Choroid plexus epithelial cell (primary cell): Measurements from ENCODE around the gene OR51M1.
"Not testable (repeated sequence)": the region's sequence is repeated elsewhere in the genome, so short reads cannot be mapped to it uniquely, and the experiment has no call there.

Experiments
- DNase-seq: peaks from one replicate; pipeline ENCODE4 v3.0.0-alpha.2; 2010; ENCODE audit warnings: low read depth
- H3K4me3 ChIP-seq: 2 replicates; pipeline ENCODE4 v1.5.1; 2011; ENCODE audit warnings: low read depth, mild to moderate bottlenecking, control low read depth, low read length, moderate library complexity
- TF ChIP-seq, protein P1 (sequence below): conservative IDR thresholded peaks from 2 replicates; pipeline ENCODE4 v1.5.1; 2011; ENCODE audit warnings: low read depth, mild to moderate bottlenecking, control low read depth, inconsistent platforms, low read length, moderate library complexity

OR51M1 gene

DNA sequence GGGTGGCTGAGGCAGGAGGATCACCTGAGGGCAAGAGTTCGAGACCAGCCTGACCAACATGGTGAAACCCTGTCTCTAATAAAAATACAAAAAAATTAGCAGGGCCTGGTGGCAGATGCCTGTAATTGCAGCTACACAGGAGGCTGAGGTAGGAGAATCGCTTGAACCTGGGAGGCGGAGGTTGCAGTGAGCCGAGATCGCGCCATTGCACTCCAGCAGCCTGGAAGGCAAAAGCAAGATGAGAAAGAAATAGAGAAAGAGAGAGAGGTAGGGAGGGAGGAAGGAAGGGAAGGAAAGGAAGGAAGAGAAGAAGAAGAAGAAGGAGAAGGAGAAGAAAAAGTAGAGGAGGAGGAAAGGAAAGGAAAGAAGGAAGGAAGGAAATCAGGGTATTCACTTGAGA lies 17.2 kb upstream of the OR51M1 start:
- TF ChIP-seq, protein P1, sequence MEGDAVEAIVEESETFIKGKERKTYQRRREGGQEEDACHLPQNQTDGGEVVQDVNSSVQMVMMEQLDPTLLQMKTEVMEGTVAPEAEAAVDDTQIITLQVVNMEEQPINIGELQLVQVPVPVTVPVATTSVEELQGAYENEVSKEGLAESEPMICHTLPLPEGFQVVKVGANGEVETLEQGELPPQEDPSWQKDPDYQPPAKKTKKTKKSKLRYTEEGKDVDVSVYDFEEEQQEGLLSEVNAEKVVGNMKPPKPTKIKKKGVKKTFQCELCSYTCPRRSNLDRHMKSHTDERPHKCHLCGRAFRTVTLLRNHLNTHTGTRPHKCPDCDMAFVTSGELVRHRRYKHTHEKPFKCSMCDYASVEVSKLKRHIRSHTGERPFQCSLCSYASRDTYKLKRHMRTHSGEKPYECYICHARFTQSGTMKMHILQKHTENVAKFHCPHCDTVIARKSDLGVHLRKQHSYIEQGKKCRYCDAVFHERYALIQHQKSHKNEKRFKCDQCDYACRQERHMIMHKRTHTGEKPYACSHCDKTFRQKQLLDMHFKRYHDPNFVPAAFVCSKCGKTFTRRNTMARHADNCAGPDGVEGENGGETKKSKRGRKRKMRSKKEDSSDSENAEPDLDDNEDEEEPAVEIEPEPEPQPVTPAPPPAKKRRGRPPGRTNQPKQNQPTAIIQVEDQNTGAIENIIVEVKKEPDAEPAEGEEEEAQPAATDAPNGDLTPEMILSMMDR, result peak; percentile 23
- DNase-seq, H3K4me3 ChIP-seq: not testable (repeated sequence)

DNA sequence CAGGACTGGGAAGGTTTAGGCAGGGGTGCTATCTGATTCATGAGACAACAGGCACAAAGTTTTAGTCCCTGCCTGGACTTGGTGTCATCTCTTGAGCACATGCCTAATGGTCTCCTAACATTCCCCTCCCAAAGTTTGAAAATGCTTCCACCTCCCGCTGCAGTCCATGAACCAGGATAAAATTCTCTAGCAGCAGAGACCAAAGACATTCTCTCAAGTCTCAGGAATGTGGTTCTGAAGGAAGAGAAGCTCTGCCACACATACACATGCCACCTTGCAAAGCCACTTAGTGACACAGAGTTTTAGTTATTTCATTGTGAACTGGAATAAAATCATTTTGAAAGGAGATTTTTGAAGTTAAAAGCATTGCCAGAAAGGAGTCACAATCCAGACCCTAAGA lies 16.8 kb upstream of the OR51M1 start:
- TF ChIP-seq, protein P1, result no peak
- DNase-seq, result no peak
- no peak overlapping the region for H3K4me3 ChIP-seq

DNA sequence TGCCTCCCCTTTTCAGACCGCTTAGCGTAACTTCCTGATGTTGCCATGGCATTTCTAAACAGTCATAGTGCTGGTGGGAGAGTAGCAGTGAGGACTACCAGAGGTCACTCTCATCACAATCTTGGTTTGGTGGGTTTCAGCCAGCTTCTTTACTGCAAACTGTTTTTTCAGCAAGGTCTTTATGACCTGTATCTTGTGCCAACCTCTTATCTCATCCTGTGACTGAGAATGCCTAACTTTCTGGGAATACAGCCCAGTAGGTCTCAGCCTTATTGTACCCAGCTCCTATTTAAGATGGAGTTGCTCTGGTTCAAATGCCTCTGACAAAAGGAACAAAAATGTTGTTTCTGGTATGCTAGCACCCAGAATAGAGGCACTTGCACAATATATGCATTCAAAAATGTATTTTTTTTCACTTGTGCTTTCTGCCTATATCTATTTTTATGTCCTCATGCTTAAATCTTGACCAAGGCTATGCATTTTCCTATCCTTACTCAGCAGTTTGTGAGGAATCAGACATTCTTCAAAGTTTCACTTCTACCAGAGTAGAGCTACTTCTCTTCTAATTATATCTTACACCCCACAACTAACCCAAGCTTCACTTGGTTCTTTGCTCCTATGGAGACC lies 16.1 kb upstream of the OR51M1 start:
- TF ChIP-seq, protein P1, result no peak
- DNase-seq, result peak; percentile 77
- H3K4me3 ChIP-seq, result no peak overlapping the region

DNA sequence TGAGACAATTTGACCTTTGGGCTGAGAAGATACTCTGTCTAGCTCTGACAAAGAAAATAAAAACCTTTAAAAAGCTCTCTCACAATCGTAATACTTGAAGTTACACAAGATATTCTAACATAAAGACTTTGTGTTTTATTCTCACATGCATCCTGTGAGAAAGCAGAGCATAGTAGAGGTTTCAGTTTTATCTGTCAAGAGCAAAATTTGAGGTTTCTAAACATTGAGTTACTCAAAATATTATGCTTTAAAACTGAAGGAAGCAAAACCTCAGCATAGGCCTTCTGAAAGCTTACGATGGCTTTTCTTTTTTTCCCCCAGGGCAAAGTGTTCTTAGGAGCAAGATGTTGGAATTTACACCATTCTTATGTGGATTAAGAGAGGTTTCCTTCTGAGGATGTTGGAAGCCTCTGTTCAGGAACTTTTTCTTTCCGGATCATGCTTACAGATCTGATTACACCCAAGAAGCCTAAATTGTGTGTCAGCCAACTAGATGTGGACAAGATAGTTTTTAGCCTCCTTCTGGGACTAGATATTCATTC lies 15.0 kb upstream of the OR51M1 start:
- TF ChIP-seq, protein P1, result no peak
- H3K4me3 ChIP-seq, result no peak overlapping the region
- no peak for DNase-seq

DNA sequence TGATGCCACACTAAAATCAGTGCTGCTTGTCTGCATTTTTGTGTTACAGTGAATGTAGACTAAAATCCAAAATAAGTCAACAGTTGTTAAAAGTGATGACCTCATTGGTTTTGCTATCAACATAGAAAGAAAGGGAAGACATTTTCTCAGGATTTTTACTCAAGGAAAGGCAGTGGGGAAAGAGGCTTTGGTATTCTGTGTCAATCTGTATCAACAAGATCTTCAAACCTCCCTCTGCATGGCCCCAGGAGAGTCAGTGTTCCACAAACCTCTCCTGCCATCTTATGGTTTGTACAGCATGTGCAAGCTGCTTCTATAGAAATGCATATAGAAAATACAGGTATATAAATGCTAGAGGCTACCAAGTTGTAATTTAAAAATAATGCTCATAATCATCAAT lies 13.8 kb upstream of the OR51M1 start:
- TF ChIP-seq, protein P1, result peak; percentile 83
- H3K4me3 ChIP-seq, result no peak overlapping the region
- peak; percentile 88 for DNase-seq

DNA sequence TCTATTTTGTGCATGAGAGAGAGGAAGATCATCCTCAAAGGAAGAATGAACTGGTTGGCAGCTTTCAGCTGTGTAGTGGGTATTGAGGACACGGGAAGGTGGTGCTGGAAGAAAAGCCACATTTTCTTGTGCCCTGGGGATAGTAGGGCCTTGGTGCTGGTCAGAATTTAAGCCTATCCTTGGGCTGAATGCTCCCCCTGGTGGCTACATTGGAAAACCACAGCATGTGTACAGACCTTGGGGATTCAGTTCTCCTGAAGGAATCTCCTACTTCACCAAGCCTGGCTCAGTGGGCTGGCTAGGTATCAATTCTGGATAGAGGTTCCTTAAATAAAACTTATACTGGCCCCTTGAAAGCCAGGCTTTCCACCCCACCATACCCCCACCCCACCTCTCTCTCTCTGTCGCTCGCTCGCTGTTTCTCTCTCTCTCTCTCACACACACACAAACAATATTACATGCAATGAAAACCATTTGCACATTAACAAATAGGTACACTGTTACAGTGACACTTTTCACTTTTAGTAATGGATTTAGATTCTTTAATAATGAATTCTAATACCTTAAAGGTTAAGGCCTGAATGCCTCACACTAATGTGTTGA lies 2.8 kb upstream of the OR51M1 start:
- H3K4me3 ChIP-seq, result no peak overlapping the region
- TF ChIP-seq, protein P1, result peak; percentile 96
- peak; percentile 87 for DNase-seq

DNA sequence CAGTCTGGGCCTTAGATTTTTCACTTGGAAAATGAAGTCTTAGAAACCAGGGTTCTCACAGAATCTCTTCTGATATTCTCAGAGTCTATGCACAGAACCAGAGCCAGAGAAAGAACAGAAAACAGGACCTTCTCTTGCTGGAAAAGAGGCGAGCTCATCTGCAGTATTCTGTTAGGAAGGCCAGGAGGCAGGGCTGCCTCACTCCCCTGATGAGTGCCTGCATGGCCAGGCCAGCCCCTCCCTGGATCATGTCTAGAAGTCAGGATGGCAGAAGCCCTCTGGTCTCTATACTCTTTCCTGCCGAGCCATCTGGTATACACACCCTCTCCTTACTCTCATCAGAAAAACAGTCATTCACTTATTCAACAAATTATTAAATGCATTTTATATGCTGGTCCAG lies 723 bp downstream of the OR51M1 start:
- H3K4me3 ChIP-seq, result no peak overlapping the region
- TF ChIP-seq, protein P1, result no peak
- DNase-seq, result no peak
